HG03378 (cell line): Measurements from ENCODE around the gene DOCK2.
A peak's percentile ranks its signal among the peaks of the same experiment; 100 is the strongest.
"Not testable (repeated sequence)": the region's sequence is repeated elsewhere in the genome, so short reads cannot be mapped to it uniquely, and the experiment has no call there.

Source experiments
- ATAC-seq: cut with Tn5 transposase; IDR thresholded peaks from one replicate; pipeline ENCODE4 v1.9.1; 2021; ENCODE audit warnings: mild to moderate bottlenecking, moderate library complexity; ENCODE audit not compliant: unreplicated experiment

The DOCK2 gene

DNA sequence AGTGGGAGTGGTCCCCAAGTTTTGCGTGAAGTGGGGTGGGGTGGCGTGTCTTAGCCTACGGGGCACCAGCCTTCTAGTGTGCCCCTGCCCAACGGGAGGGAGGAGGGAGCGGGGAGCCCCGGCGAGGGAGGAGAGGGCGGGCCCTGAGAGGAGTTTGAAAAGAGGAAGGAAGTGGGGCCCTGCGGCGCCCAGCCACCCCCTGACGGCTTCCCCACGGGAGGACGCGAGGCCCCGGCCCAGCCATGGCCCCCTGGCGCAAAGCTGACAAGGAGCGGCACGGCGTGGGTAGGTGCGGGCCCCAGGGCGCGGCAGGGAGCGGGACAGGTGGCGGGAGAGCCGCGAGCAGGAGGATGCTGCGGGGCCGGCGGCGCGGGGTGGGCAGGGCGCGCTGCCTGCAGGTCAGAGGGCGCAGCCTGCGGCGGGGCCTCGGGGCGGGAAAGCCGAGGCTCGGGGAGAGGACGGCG, at the start of gene DOCK2:
TSS of gene DOCK2 (plus strand) at position 191 of the 464 bp plus-strand sequence. CDS start at position 243, 52 bp downstream.
- ATAC-seq = peak; percentile 83

DNA sequence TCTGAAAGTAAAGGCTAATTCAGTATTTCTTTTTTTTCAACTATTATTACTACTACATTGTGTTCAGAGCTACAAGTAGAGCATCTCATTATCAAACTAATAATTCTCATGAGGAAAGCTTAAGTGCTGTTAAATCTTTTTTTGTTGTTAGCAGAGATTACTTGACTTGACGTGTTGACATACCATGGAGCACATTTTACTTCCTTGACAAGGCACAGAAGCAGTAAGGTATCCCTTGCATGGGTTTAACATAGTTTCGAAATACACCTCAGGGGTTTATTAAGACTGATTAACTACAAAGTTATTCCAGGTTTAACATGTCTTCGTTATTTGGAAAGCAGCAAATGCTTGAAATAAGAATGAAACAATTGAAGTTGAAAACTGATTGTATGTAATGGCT, 46.5 kb upstream of the DOCK2 start:
- ATAC-seq = no peak

DNA sequence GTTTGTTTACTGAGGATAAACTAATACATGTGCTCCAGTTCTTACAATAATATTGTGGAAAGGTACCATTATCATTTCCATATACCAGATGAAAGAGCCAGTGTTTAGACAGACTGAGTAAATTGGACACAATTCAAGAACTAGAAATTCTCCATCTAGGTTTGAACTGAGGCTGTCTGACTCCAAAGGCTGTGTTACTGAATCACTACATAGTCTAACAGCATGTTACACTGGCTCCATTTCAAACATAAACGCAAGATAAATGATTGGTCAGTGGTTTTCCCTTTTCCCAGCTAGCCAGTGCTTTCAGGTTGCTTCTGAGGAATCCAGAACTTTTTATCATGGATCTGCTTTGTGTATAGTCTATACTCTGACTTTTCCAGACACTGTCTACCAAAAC, 45.4 kb upstream of the DOCK2 start:
- ATAC-seq = no peak

DNA sequence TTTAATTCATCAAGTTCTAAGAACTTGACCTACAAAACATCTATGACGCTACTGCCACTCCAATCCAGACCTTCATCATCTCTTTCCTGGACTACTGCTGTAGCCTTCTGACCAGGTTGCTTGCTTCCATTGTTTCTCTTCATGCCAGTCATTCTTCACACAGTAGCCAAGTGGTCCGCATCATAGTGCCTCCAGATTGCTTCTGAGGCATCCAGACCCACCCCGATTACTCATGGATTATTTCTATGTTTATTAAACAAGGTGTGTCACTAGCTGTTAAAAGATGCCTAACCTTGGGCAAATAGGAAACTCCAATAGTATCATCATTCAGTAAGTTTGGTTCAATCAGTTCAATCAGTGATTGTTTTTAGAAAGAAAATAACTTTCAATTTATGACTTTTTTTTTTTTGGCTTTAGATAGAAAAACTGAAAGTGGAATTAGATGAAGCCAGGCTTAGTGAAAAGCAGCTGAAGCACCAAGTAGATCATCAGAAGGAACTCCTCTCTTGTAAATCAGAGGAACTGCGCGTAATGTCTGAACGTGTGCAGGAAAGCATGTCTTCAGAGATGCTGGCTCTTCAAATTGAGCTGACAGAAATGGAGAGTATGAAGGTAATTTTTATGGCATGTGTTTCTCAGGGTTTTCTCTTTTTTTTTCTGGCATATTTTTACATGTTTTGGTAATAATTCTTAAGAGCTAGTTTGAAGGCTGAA, 44.0 kb upstream of the DOCK2 start:
- ATAC-seq = no peak

DNA sequence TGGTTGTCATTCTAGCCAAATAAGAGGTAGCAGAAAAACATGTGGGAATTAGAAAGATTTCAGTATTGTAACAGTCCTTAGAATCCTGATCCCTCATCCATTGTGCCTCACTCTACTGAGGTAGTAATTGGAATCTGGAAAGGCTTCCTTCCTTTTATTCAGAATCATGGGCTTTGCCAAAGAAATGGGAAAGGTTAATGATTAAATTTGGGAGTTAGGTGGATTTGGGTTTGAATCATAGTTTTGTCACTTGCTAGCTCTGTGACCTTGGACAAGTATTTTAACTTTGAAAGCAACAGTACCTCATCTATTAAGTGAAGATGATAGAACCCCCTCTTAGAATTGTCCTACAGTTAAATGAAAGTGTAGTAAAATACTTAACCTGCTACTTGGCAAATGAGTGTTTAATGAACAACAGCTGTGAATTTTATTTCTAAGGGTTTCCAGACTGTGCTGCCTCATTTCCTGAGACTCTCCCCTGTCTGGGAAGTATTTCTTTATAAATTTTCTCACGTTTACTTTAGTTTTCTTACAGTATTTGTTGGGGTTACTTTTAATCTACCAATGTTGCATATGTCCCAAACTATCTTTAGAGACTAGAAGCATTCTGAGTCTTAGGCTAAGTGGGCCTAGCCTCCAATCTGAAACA, 41.8 kb upstream of the DOCK2 start:
- ATAC-seq = no peak

DNA sequence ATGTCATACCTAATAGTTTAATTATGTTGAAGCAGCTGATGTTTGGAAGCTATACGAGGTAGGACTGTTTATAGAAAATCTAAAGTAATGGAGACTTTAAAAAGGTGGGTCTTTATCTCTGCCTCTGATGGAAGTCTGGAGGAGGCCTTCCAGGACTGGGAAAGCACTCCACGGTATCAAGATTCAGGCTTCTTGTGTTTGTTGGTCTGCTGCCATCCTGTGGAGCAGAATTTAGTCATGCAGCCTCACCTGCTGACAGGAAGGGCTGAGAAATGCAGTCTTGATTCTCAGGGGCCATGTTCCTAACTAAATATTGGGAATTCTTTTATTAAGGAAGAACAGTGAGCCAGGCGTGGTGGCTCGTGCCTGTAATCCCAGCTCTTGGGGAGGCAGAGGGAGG, 37.6 kb upstream of the DOCK2 start:
- no peak for ATAC-seq

DNA sequence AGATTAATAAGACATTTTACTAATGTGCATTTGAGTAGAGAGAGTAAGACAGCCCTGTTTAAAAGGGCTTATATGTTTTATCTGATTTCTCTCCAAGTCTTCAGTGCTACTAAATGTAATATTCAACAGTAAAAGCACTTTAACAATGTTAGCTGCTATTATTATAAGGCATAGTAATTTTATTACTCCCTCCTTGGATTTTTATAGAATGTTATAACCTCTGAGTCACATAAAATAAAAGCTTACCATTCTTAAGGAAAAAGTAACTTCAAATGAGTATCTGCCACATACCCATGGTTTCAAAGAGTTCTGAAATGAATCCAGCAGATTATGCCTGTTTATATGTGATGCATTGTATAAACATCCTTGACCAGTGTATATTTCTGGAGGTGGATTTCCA, 34.5 kb upstream of the DOCK2 start:
- ATAC-seq = no peak

DNA sequence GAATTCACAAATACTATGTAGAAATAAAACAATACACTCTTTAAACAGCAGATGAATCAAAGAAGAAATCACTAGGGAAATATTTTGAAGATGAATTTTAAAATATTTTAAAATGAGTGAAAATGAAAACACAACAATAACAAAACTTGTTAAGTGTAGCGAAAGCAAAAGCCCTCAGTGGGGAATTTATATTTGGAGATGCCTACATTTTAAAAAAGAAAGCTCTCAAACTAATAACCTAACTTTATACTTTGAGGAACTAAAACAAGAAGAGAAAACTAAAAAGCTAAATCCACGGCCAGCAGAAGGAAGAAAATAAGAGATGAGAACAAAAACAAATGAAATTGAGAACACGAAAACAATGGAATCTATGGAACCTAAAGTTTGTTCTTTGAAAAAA, 30.8 kb upstream of the DOCK2 start:
- ATAC-seq = no peak

DNA sequence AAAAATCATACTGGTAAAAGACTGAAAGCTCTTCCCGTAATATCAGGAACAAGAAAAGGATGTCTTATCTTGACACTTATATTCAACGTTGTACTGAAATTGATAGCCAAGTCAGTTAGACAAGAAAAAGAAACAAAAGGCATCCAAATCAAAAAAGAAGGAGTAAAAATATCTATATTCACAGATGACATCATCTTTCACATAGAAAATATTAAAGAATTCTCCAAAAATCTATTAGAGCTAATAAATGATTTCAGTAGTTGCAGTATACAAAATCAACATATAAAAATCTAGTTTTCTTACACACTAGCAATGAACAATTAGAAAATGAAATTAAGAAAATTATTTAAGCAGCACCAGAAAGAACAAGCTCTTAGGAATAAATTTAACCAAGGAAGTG, 29.2 kb upstream of the DOCK2 start:
- no peak for ATAC-seq

DNA sequence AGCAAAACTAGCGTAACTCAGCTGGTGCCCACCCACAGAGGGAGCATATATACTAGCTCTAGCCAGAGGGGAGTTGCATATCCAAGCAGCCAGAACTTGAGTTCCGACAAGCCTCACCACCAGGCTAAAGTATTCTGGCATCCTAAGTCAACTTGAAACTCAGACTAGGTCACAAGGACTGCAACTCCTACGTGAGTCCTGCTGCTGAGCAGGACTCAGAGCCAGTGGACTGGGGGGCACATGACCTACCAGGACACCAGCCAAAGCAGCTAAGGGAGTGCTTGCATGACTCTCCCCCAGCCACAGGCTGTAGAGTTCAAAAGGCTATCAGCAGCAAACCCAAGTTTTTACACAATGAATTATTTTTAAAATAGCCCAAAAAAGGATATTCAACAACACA, 27.4 kb upstream of the DOCK2 start:
- no peak for ATAC-seq

DNA sequence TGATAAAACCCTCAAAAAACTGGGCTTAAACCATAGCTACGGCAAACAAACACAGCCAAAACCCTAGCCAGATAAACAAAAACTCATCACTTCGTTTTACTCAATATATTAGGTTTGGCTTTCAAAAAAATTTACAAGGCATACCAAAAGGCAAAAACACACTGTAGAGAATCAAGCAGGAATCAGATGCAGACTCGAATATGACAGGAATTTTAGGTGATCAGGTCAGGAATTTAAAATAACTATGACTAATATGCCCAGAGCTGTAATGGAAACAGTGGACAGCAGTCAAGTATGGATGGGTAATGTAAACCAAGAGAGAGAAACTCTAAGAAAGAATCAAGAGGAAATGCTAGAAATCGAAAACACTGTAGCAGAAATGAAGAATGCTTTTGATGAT, 26.5 kb upstream of the DOCK2 start:
- no peak for ATAC-seq

DNA sequence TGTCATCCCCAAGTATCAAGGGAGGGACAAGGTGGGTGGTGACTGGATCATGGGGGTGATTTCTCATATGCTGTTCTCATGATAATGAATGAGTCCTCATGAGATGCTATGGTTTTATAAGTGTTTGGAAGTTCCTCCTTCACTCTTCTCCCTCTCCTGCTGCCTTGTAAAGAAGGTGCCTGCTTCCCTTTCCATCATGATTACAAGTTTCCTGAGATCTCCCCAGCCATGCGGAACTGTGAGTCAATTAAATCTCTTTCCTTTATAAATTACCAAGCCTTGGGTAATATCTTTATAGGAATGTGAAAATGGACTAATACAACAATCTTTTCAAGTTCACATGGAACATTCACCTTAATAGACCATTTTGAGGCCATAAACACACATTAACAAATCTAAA, 21.5 kb upstream of the DOCK2 start:
- no peak for ATAC-seq

DNA sequence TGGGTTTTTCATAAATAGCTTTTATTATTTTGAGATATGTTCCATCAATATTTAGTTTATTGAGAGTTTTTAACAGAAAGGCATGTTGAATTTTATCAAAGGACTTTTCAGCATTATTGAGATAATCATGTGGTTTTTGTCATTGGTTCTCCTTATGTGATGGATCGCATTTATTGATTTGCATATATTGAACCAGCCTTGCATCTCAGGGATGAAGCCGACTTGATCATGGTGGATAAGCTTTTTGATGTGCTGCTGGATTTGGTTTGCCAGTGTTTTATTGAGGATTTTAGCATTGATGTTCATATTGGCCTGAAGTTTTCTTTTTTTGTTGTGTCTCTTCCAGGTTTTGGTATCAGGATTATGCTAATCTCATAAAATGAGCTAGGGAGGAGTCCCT, 12.8 kb upstream of the DOCK2 start:
- ATAC-seq = not testable (repeated sequence)

DNA sequence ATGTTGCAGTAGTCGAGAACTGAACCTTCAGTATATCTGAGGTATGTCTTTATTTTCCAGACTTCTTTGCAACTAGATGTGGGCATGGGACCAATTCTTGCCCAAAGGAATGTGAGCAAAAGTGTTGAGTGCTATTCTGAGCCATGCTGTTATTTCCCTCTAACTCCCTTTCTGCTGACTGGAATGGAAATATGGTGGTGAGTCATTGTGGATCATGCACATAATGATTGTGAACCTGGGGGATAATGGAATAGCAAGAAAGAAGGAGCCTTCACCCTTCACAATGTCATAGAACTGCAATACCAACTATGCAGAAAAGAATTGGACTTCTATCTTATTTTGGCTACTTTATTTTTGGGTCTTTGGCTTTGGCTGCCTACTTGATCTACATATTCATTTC, 10.3 kb upstream of the DOCK2 start:
- no peak for ATAC-seq

DNA sequence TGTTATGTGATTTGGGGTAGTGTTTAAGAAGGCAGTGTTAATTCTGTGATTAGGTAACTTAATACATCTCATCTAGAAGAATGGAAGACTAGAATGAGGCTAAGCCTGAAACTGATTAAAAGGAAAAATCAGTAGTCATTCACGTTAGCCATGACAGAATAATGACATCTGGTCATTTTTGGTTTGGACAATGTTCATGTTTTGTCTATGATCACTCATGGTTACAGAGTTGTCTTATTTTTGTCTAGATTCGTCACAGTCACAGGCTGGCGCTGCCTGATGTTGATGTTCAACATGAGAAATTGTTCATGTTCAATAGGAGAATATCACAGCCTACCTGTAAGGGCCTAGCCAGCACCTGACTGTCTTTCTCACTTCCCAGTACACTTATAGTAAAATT, 9.5 kb upstream of the DOCK2 start:
- ATAC-seq = no peak

DNA sequence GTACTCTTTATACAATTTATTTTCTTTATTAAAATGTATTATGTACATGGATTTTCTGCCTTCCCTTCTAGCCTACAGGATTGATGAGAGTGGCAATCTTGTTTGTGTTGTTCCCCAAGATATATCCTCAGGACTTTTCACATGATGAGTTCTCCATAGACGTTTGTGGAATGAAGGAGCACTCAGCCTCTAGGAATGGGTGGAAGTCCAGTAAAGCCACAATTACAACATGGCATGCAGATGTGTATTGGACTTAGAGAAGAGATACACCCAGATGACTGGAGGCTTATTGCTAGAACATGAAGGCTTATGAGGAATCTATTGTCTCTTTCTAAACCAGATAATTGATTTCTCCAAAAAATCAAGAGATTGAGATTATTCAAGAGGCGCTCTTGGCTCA, 8.2 kb upstream of the DOCK2 start:
- ATAC-seq = no peak

DNA sequence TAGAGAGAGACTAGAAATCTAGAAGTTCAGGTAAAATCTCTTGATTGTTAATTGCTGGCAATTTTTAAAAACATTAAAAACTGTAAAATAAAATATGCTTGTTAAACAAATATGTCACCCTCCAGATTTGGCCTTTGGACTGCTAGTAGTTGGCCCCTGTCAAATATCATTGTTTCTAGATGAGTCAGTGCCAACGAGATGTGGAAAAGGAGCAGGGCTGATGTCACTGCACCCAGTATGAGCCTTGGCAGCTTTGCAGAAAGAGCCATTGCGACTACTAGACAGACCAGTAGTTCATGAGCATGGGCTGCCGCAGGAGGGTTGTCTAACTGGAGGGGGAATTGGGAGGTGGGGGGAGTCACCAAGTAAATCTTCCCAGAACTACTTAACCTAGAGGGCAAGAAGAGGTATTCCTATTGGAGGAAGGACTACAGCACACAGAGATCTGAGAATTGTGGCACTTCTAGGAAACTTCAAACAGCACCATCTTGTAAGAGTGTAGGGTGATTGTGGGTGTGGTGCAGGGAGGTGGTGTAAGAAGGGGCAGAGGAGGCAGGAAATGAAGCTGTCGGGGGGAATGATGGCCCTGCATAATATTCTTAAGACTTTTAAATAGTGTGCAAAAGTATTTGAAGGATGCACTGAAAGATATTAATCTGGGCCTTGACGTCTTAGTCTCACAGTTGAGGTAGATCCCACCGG, 7.1 kb upstream of the DOCK2 start:
- no peak for ATAC-seq

DNA sequence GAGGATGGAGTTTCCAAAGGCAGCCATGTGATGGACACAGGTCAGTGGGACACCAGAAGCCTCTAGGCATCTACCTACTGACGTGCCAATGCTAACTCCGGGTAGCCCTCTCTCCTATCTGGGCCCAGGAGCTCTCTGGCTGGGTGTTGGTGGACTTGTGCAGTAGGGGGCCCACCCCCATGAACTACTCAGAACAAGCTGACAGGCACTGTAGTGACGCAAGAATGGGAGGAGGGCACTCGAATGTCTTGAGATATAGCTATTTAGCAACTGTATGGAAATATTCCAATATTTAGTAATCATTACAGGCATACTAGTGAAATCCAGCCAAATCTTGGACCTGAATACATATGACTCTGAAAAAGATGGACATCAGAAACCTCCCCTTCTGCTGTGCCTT, 5.7 kb upstream of the DOCK2 start:
- no peak for ATAC-seq

DNA sequence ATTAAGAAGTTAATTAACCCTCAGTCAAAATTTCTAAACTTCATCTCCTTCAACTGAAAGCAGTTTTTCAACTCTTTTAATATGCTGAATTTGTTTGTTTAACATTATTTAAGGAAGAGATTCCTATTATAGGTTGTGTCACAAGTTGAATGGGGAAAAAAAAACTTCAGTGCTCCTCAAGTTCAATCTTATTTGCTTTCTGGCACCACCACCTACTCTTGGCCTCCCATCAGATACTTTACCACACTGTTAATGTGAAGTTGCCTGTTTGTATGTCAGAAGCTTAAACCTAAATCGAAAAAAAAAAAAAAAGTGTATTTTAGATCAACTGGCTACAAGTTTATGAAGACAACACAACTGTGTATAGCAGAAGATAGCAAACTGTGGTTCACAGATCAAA, 4.1 kb upstream of the DOCK2 start:
- no peak for ATAC-seq

DNA sequence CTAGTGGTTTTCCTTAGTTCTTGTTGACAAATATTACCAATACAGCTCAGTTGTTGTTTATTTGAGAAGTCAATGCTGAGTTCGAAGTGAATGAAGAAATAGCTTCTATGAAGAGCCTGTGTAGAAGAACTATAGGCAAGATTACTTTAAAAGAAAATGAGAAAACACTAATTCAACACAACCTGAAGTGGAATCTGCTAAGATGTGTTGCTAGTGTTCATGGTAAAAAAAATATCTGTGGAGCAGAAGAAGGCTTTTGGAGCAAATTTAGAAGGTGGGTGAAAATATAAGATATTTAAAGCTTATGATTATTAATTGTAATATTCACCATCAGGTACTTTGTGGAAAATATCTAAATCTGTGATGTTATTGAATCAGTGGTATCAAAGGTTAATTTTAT, 2.5 kb upstream of the DOCK2 start:
- no peak for ATAC-seq

DNA sequence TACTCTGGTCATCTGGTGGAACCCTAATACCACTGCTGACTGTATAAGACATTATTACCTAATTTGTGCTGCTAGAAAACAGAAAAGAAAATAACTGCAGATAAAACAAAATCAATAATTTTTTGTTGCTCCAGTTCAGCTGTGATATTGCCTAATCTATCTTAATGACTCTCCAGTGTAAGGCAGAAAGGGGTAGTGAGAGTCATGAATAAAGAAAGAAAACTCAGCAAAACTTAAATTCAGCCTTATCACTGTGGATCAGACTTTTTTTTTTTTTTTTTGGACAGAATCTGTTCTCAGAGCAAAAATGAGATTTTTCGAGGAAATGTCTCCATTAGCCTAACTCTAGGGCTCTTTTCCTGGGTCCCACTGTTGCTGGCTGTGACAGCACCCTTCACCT, 1.1 kb upstream of the DOCK2 start:
- no peak for ATAC-seq

DNA sequence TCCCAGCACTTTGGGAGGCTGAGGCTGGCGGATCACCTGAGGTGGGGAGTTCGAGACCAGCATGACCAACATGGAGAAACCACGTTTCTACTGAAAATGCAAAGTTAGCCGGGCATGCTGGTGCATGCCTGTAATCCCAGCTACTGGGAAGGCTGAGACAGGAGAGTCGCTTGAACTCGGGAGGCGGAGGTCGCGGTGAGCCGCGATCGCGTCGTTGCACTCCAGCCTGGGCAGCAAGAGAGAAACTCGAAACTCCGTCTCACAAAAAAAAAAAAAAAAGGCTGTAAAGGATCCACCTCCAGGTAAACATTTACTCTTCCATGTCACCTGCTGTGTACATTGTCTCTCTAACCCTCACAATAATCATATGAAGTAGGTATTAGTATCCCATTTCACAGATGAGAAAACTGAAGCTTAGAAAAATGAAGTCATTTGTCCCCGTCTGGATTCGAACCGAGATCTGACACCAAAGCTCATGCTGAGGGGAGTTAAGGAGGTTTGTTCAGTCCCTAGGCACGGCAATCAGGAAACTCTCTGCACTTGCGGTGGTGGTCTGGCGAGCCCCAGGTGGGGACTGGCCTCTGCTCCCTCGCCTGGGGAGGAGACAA, 494 bp upstream of the DOCK2 start:
- ATAC-seq = no peak
